Renal cortex interstitium (tissue), 11 donors: Measurements from ENCODE around the gene INPP4B. TPM values are rescaled to one million over a fixed set of nuclear protein-coding genes. Genes with fewer than 3 reads are reported as not detected.

Experiments
- DNase-seq, 11 donors: peaks; one replicate each; pipeline ENCODE4 v3.0.0-alpha.2; 2013; ENCODE audit warnings: low read depth in 9 of 11, low spot score in 4 of 11; ENCODE audit errors: extremely low read depth in 1 of 11
- polyA plus RNA-seq, 3 donors: library from polyadenylated mRNA; unstranded; fragments of 120-200 nt; gene quantifications; one replicate each; pipeline ENCODE4 v1.2.1, GENCODE V29; 2013; ENCODE audit not compliant: insufficient read length in 3 of 3

Gene INPP4B
- polyA plus RNA-seq, 3 donors, result 9.2 to 11.7 (median 9.4) TPM

- no peak for DNase-seq
Observed at GRCh38 chr4:142065086-142065647, 780.9 kb downstream of the INPP4B start.

- DNase-seq, result no peak
Observed at GRCh38 chr4:142064181-142064580, 781.9 kb downstream of the INPP4B start.

DNA sequence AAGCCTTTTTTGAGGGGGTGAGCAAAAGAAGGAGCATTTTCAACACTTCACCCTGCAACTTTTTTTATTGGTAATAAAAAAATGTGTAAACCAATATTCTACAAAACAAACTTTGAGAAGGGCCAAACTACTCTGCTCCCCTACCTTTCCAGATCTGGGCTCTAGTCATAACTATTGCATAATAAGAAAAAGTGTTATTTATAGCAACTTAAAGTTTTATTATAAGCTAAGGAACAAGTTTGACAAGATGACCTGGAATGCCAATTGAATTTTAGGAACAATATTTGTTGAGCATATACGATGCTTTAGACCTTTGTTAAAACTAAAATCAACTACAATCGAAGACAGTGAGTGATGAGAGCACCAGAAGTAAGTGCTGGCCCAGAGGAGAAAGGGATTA lies 800.1 kb downstream of the INPP4B start:
- DNase-seq, result no peak

DNA sequence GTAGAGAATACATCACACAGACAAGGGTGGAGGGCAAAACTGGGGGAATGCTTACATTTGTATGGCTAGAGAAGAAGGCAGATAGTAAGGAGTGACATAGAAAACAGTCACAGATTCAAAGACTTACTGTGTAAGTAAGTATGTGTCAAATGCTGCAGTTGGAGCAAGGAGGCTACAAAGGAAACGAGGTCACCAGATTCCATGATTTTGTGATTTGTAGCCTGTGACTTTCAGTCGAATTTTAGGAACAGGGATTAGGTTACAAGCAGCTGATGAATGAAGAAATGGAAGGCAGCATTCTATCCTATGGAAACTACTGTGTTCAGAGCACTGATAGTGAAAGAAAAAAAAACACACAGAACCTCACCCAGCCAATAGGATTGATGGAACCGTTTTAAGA lies 801.8 kb downstream of the INPP4B start:
- peak in 1 of 11 donors; percentile 2 for DNase-seq

- no peak for DNase-seq
Observed at GRCh38 chr4:142043509-142043908, 802.6 kb downstream of the INPP4B start.

DNA sequence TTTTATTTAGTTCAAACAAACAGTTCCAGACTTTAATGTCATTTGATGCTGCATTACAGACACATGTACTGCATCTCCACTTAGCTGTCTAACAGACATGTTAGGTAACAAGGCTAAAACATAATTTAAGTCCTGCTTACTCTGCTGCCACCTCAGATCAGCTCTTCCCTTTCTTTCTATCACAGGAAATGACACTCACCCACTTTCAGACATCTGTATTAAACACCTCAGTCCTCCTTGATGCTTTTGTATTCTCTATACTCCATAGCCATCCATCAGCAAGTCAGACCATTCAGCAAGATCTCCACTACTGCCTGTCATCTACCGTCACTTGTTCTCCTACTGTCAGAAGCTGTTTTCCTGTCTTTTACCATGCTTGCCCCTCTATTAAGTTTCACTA lies 804.3 kb downstream of the INPP4B start:
- no peak for DNase-seq

DNA sequence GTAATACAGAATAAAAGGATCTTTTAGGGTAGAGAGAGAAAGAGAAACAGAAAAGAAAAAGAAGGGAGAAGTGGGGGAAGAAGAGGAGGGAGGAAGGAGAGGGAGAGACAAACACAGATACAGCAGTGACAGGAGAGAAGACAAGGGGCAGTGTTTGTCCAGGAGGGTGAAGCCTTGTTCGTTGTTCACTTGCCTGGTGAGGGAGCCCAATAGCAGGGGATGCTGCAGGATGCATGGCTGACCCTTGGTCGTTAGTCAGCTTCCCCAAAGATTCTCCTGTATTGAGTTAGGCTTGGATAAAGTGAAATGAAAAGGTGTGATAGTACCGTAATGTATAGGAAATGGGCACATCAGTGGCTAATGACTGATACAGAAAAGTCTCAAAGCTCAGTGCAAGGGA lies 806.1 kb downstream of the INPP4B start:
- DNase-seq, result no peak

GRCh38 chr4:142036795-142037583 lies 809.1 kb downstream of the INPP4B start:
- DNase-seq, result no peak

GRCh38 chr4:142035566-142035965 lies 810.5 kb downstream of the INPP4B start:
- DNase-seq, result no peak

DNA sequence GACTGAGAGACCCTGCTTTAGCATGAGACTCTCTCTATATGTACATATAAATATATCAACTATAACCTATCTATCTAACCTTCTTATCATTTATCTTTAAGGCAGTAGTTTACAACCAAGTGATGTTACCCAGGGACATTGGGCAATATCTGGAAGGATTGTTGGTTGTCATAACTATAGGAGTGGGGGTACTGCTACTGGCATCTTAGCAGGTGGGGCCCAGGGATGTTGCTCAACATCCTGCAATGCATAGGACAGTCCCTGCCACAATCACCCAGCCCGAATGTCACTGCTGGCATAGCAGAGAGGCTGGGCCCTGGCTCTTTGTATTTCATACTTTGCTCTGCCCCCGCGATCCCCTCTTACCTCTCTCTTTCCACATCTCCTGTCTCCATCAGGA lies 812.0 kb downstream of the INPP4B start:
- DNase-seq, result no peak

GRCh38 chr4:142030010-142030409 lies 816.1 kb downstream of the INPP4B start:
- no peak for DNase-seq

DNA sequence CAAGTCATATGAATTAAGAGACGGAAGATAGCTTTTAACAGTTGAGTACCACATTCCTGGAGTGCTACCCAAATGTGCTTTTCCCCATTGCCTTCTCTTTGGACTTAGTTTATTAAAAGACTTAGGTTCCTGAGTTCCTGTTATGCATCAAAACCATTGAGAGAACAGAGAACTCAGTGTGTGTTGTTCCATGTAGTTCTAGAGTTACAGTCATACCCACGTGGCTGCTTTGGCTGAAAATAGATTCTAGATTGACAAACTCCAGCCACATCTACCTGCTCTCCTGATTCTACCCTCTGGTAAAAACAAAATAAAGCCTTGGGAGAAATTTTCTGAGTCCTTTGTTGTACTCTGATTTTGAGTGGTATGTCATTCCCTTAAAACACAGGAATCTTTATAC lies 824.3 kb downstream of the INPP4B start:
- no peak for DNase-seq

DNA sequence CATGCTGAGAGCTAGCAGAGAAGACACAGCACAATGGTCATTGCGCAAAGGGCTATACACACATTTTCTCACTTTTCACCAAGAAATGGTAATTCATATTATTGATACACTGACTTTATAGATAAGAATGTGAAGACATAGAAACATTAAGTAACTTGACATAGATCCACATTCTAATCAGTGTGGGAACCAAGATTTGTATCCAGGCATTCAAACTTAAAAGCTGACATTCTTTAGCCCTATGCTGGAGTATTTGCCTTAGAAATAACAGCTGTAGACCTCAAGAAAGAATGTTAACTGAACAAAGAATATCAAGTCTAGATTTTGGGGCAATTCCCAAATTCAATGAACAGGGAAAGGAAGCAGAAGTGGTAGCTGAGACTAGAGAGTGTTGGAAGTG lies 824.9 kb downstream of the INPP4B start:
- no peak for DNase-seq

DNA sequence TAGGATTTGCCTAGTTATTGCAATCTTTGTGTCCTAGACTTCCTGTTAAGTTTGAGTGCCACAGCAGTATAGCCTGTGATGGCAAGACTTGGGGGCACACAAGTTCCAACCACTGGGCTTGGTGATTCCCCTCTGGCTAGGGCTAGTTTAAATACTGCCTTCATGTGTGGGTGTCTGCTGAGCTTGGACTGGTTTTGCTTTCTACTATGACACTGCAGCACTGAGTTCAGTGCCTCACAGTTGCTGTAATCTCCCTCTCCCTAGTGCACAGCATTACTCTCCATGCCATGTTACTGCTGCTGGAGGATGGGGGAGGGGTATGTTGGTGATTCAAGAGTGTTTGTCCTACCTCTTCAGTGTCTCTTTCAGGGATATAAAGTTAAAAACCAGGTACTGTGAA lies 830.1 kb downstream of the INPP4B start:
- no peak for DNase-seq

DNA sequence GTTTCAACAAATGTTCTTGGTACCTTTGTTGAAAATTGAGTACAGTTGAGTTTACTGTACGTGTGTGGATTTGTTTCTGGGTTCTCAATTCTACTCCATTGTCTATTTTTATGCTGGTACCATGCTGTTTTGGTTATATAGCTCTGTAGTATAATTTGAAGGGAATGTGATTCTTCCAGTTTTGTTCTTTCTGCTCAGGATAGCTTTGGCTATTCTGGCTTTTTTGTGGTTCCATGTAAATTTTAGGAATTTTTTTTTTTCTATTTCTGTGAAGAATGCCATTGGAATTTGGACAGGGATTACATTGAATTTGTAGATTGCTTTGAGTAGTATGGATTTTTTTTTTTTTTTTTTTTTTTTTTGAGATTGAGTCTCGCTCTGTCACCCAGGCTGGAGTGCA lies 836.4 kb downstream of the INPP4B start:
- no peak for DNase-seq

DNA sequence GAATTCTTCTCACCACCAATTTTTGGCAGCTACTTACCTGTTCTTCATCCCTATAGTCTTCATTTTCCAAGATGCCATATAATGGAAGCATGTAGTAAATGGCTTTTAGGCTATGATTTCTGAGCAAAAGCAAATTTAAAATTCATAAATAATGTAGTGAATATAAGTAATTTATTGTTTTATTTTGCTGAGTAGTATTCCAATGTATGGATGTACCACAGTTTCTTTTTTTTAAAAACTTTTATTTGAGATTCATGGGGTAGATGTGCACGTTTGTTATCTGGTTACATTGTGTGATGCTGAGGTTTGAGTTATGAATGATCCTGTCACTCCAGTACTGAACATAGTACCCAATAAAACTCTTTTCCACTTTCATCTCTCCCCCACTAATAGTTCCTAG lies 840.6 kb downstream of the INPP4B start:
- DNase-seq, result no peak

- DNase-seq, result no peak
Observed at GRCh38 chr4:141999446-142000143, 846.5 kb downstream of the INPP4B start.

- peak in 7 of 11 donors; percentile 7 to 44 (median 21) for DNase-seq
Observed at GRCh38 chr4:141995056-141995455, 851.0 kb downstream of the INPP4B start.

GRCh38 chr4:141977433-141977832 lies 868.7 kb downstream of the INPP4B start:
- DNase-seq, result no peak
